Nephron progenitor cell (in vitro differentiated cells): ENCODE data around the gene METRNL.

Experiments used
- DNase-seq: peaks from one replicate; pipeline ENCODE4 v3.0.0; 2021
- H3K27ac Mint-ChIP-seq: 2 replicates; pipeline ENCODE4 v1.8.0; 2021; ENCODE audit warnings: mild to moderate bottlenecking, moderate library complexity, mixed read lengths
- H3K27me3 Mint-ChIP-seq: 2 replicates; pipeline ENCODE4 v1.8.0; 2021; ENCODE audit warnings: mild to moderate bottlenecking, low read depth, mixed read lengths; ENCODE audit not compliant: poor library complexity
- H3K36me3 Mint-ChIP-seq: 2 replicates; pipeline ENCODE4 v1.8.0; 2021; ENCODE audit warnings: low read depth, mixed read lengths
- H3K4me1 Mint-ChIP-seq: 2 replicates; pipeline ENCODE4 v1.8.0; 2021; ENCODE audit warnings: mixed read lengths
- H3K4me3 Mint-ChIP-seq: 2 replicates; pipeline ENCODE4 v1.8.0; 2021; ENCODE audit warnings: mild to moderate bottlenecking, moderate library complexity, mixed read lengths
- H3K9me3 Mint-ChIP-seq: 2 replicates; pipeline ENCODE4 v1.8.0; 2021; ENCODE audit warnings: mild to moderate bottlenecking, moderate library complexity, mixed read lengths
- CTCF ChIP-seq: fragments of 200-600 bp; sonication (generic); IDR thresholded peaks from 2 replicates; pipeline ENCODE4 v1.5.0; 2021; ENCODE audit warnings: antibody characterized with exemption

Gene METRNL

DNA sequence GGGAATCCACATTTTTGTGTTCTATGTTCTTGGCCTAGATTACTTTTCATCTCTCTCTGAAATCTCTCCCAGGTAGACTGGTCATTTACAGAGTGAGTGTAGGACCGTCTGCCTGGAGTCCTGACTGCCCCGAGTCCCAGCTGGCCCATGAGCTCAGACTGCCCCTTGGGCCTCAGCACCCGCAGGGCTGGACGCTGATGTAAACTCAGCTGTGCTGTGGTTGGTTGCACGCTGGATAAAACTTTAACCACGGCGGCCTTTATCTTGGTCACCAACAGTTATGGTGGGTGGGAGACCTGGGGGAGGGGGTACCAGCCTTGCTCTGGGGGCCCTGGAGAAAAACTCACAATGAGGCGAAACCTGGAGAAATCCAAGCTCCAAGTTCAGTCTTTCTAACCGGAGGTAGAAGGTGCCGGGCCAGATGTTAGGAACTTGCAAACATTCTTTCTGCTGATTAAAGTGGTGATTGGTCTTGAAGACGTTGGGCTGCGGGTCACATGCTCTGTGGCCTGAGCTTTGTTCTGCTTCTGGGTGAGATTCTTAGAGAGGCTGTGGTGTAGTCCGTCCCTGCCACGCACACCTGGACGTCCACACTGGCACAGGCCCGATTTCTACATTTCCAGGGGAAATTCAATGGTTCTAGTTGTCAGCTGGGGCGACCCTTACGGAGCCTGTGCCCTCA lies 6.9 kb downstream of the METRNL start:
- DNase-seq: no peak
- Mint-ChIP-seq H3K4me1 (peaks cover 61% of the 10 kb centered on the region), H3K27ac (no peak overlapping the region), H3K9me3 (no peaks in the 10 kb centered on the region), H3K27me3 (peaks cover 23% of the 10 kb centered on the region), H3K36me3 (no peaks in the 10 kb centered on the region), H3K4me3 (no peak overlapping the region)
- TF ChIP-seq CTCF: no peak

DNA sequence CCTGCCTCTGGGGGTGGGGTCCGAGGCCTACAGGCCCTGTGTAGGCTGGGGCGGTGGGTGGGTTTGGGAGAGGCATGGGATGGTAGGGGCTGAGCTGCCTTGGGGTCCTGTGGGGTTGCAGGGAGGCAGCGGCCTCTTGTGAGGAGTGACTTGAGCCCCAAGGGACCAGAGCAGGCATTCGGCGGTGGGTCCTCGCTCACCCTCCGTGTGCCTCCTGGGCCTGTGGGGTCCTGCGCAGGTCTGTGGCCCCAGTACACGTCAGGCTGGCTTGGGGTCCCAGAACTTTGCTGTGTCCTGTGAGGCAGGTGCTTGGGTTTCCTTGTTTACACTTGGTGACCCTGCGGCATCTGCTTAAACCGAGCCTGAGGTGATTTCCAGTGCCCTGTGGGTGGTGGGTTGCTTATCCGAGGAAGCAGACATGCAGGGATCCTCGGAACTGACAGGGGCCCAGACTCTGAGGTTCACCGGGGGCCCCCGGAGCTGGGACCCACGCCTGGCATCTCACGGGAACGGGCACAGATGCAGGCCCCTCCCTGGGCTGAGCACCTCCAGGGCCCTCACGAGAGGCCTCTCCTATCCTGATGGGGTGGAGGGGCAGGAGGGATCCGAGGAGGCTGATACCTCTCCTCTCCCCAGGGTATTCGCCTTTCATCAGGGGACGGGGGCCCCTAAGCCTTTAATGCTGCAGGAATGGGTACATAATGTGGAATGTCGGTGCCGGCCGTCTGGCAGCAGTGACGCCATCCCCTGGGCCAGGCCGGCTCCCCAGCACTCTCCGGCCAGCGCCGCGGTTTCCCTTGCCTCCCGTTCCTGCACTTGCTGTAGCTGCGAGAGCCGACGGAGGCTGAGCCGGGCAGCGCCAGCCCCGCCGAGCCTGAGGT lies 7.7 kb downstream of the METRNL start:
- no peak overlapping the region for H3K4me3 Mint-ChIP-seq
- no peak for DNase-seq
- no peaks in the 10 kb centered on the region for H3K9me3 Mint-ChIP-seq
- H3K4me1 Mint-ChIP-seq: peaks cover 54% of the 10 kb centered on the region
- H3K36me3 Mint-ChIP-seq: no peaks in the 10 kb centered on the region
- no peak for TF ChIP-seq CTCF
- H3K27me3 Mint-ChIP-seq: peaks cover 15% of the 10 kb centered on the region
- no peak overlapping the region for H3K27ac Mint-ChIP-seq

DNA sequence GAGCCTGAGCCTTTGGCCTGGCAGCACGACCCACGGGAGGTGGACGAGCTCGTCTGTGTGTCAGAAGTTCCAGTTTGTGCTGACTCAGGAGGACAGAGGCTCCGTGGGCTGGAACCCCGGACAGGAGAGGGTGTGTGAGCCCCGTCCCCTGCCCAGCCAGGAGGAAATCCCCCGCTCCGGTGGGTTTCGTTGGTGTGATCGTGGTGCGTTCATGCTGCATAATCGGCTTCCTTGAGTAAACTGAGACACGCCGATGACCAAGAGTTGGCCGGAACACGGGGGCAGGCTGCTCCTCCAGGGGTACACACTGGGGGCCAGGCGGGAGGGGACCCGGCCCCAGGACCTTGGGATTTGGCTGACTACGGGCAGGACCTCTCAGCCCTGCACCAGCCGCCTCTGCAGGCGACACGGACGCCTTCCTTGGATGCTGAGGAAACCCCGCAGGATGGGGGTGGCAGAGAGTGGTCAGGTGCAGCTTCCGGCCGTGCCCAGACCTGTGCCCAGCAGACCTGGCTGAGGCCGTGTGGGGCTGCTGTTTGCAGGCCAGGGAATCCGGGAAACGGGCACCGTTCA lies 8.5 kb downstream of the METRNL start:
- DNase-seq: no peak
- no peaks in the 10 kb centered on the region for H3K36me3 Mint-ChIP-seq
- H3K27me3 Mint-ChIP-seq: peaks cover 8% of the 10 kb centered on the region
- H3K9me3 Mint-ChIP-seq: no peaks in the 10 kb centered on the region
- no peak overlapping the region for H3K27ac Mint-ChIP-seq
- no peak overlapping the region for H3K4me3 Mint-ChIP-seq
- peaks cover 47% of the 10 kb centered on the region for H3K4me1 Mint-ChIP-seq
- no peak for TF ChIP-seq CTCF

- H3K4me1 Mint-ChIP-seq: peaks cover 41% of the 10 kb centered on the region
- H3K36me3 Mint-ChIP-seq: no peaks in the 10 kb centered on the region
- H3K9me3 Mint-ChIP-seq: no peaks in the 10 kb centered on the region
- DNase-seq: no peak
- H3K4me3 Mint-ChIP-seq: no peak overlapping the region
- H3K27ac Mint-ChIP-seq: no peak overlapping the region
- no peak for TF ChIP-seq CTCF
- peaks cover 2% of the 10 kb centered on the region for H3K27me3 Mint-ChIP-seq
Observed at GRCh38 chr17:83088451-83088850, 9.0 kb downstream of the METRNL start.

DNA sequence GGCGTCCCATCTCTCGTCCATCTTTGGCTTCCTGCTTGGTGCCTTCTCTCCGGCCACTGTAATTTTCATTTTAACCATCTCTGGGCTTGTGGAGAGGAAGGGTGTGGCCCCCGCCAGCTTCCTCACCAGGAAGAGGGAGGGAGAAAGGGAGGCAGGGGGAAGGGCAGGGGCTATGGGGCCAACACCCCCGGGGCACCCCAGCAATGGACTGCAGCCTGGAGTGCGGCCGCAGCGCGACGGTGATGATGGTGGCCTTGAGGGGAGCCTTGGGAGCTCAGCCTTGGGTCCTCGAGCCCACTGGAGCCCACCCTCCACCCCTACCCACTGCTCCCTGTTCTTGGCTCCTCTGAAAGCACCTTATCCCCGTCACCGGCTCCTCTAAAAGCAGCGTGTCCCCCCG lies 9.5 kb downstream of the METRNL start:
- Mint-ChIP-seq H3K9me3 (no peaks in the 10 kb centered on the region), H3K36me3 (no peaks in the 10 kb centered on the region), H3K27me3 (peaks cover 2% of the 10 kb centered on the region), H3K4me1 (peaks cover 36% of the 10 kb centered on the region), H3K27ac (no peak overlapping the region), H3K4me3 (no peak overlapping the region)
- no peak for DNase-seq
- TF ChIP-seq CTCF: no peak
